H1 (cell line): Measurements from ENCODE around the gene ZNF248. TPM values are rescaled to one million over a fixed set of nuclear protein-coding genes. Genes with fewer than 3 reads are reported as not detected.

Source experiments
- CBX5 ChIP-seq: fragments of 300-800, 300-1000 bp; sonication (generic); IDR thresholded peaks from 2 replicates; pipeline ENCODE4 v1.7.1; 2016; ENCODE audit warnings: antibody characterized with exemption, low read length, low read depth
- polyA plus RNA-seq, 7 experiments: library from polyadenylated mRNA; depleted of rRNA in 3 of 7; stranded (reverse) in 5 of 7; unstranded in 2 of 7; fragments of >200 nt in 5 of 7; fragments of 200-250 nt in 2 of 7; gene quantifications; 1 replicate in 5 of 7; 2 replicates in 1 of 7; 4 replicates in 1 of 7; pipeline versions ENCODE4 v1.2.1 to v1.2.3, GENCODE V29; 2011 to 2013; ENCODE audit warnings: missing spikeins in 2 of 7, mixed read lengths in 2 of 7
- total RNA-seq: library from RNA; stranded (reverse); fragmentation: NEBNext Ultra II Directional; extraction: Animal tissue kit (Norgen Biotek cat#: 25700); gene quantifications from 2 replicates; pipeline ENCODE4 v1.2.1, GENCODE V29; 2021
- TF ChIP-seq, protein P1 (sequence below): fragments of 300-600 bp; sonication (generic); IDR thresholded peaks from 2 replicates; pipeline ENCODE4 v1.7.1; 2012; ENCODE audit warnings: low read length, moderate library complexity, mild to moderate bottlenecking, inconsistent platforms; ENCODE audit not compliant: insufficient replicate concordance

ZNF248 gene
- total and polyA plus RNA-seq, 2 of the 8 experiments (the other 6 are each of a cell fraction or from before 2014, with no cell fraction given), result 9.1 TPM; not detected in 1

GRCh38 chr10:37816290-37816689 is 41.1 kb downstream of the ZNF248 start (continued):
- TF ChIP-seq, protein P1, sequence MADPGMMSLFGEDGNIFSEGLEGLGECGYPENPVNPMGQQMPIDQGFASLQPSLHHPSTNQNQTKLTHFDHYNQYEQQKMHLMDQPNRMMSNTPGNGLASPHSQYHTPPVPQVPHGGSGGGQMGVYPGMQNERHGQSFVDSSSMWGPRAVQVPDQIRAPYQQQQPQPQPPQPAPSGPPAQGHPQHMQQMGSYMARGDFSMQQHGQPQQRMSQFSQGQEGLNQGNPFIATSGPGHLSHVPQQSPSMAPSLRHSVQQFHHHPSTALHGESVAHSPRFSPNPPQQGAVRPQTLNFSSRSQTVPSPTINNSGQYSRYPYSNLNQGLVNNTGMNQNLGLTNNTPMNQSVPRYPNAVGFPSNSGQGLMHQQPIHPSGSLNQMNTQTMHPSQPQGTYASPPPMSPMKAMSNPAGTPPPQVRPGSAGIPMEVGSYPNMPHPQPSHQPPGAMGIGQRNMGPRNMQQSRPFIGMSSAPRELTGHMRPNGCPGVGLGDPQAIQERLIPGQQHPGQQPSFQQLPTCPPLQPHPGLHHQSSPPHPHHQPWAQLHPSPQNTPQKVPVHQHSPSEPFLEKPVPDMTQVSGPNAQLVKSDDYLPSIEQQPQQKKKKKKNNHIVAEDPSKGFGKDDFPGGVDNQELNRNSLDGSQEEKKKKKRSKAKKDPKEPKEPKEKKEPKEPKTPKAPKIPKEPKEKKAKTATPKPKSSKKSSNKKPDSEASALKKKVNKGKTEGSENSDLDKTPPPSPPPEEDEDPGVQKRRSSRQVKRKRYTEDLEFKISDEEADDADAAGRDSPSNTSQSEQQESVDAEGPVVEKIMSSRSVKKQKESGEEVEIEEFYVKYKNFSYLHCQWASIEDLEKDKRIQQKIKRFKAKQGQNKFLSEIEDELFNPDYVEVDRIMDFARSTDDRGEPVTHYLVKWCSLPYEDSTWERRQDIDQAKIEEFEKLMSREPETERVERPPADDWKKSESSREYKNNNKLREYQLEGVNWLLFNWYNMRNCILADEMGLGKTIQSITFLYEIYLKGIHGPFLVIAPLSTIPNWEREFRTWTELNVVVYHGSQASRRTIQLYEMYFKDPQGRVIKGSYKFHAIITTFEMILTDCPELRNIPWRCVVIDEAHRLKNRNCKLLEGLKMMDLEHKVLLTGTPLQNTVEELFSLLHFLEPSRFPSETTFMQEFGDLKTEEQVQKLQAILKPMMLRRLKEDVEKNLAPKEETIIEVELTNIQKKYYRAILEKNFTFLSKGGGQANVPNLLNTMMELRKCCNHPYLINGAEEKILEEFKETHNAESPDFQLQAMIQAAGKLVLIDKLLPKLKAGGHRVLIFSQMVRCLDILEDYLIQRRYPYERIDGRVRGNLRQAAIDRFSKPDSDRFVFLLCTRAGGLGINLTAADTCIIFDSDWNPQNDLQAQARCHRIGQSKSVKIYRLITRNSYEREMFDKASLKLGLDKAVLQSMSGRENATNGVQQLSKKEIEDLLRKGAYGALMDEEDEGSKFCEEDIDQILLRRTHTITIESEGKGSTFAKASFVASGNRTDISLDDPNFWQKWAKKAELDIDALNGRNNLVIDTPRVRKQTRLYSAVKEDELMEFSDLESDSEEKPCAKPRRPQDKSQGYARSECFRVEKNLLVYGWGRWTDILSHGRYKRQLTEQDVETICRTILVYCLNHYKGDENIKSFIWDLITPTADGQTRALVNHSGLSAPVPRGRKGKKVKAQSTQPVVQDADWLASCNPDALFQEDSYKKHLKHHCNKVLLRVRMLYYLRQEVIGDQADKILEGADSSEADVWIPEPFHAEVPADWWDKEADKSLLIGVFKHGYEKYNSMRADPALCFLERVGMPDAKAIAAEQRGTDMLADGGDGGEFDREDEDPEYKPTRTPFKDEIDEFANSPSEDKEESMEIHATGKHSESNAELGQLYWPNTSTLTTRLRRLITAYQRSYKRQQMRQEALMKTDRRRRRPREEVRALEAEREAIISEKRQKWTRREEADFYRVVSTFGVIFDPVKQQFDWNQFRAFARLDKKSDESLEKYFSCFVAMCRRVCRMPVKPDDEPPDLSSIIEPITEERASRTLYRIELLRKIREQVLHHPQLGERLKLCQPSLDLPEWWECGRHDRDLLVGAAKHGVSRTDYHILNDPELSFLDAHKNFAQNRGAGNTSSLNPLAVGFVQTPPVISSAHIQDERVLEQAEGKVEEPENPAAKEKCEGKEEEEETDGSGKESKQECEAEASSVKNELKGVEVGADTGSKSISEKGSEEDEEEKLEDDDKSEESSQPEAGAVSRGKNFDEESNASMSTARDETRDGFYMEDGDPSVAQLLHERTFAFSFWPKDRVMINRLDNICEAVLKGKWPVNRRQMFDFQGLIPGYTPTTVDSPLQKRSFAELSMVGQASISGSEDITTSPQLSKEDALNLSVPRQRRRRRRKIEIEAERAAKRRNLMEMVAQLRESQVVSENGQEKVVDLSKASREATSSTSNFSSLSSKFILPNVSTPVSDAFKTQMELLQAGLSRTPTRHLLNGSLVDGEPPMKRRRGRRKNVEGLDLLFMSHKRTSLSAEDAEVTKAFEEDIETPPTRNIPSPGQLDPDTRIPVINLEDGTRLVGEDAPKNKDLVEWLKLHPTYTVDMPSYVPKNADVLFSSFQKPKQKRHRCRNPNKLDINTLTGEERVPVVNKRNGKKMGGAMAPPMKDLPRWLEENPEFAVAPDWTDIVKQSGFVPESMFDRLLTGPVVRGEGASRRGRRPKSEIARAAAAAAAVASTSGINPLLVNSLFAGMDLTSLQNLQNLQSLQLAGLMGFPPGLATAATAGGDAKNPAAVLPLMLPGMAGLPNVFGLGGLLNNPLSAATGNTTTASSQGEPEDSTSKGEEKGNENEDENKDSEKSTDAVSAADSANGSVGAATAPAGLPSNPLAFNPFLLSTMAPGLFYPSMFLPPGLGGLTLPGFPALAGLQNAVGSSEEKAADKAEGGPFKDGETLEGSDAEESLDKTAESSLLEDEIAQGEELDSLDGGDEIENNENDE, result no peak
- no peak for TF ChIP-seq CBX5
